Smooth muscle cell (in vitro differentiated cells): ENCODE data around the gene NCOA3. TPM values are rescaled to one million over a fixed set of nuclear protein-coding genes. Genes with fewer than 3 reads are reported as not detected.

ENCODE experiments used
- DNase-seq: peaks from one replicate; lab custom pipeline; 2025; ENCODE audit not compliant: unreplicated experiment; lab: John Stamatoyannopoulos, UW
- H2AFZ ChIP-seq: fragments of 200-600 bp; sonication (generic); 2 replicates; pipeline ENCODE4 v1.6.0; 2016; ENCODE audit warnings: antibody characterized with exemption, low read depth, mild to moderate bottlenecking
- H3F3A ChIP-seq: fragments of 200-600 bp; sonication (generic); 2 replicates; pipeline ENCODE4 v1.6.0; 2017; ENCODE audit warnings: antibody characterized with exemption, low read depth
- H3K27ac ChIP-seq: fragments of 200-600 bp; sonication (generic); 2 replicates; pipeline ENCODE4 v1.5.1; 2016; ENCODE audit warnings: low read depth, mild to moderate bottlenecking
- H3K27me3 ChIP-seq: fragments of 200-600 bp; sonication (generic); 2 replicates; pipeline ENCODE4 v1.6.1; 2016; ENCODE audit warnings: low read depth, mild to moderate bottlenecking
- H3K36me3 ChIP-seq: fragments of 200-600 bp; sonication (generic); 2 replicates; pipeline ENCODE4 v1.5.1; 2016; ENCODE audit warnings: low read depth
- H3K4me1 ChIP-seq: fragments of 200-600 bp; sonication (generic); 2 replicates; pipeline ENCODE4 v1.5.1; 2016; ENCODE audit warnings: low read depth
- H3K4me2 ChIP-seq: fragments of 200-600 bp; sonication (generic); 2 replicates; pipeline ENCODE4 v1.6.0; 2016; ENCODE audit warnings: mild to moderate bottlenecking
- H3K4me3 ChIP-seq: fragments of 200-600 bp; sonication (generic); 2 replicates; pipeline ENCODE4 v1.5.1; 2016; ENCODE audit warnings: mild to moderate bottlenecking
- H3K79me2 ChIP-seq: fragments of 200-600 bp; sonication (generic); 2 replicates; pipeline ENCODE4 v1.6.0; 2016; ENCODE audit warnings: low read depth, mild to moderate bottlenecking
- H3K9ac ChIP-seq: fragments of 200-600 bp; sonication (generic); 2 replicates; pipeline ENCODE4 v1.6.0; 2016; ENCODE audit warnings: low read depth
- H3K9me3 ChIP-seq: fragments of 200-600 bp; sonication (generic); replicated peaks from 2 replicates; pipeline ENCODE4 v1.5.1; 2016; ENCODE audit warnings: low read depth
- H4K20me1 ChIP-seq: fragments of 200-600 bp; sonication (generic); 2 replicates; pipeline ENCODE4 v1.6.0; 2016; ENCODE audit warnings: low read depth
- CTCF ChIP-seq: fragments of 200-600 bp; sonication (generic); IDR thresholded peaks from 2 replicates; pipeline ENCODE4 v1.5.1; 2017; ENCODE audit warnings: borderline replicate concordance, mild to moderate bottlenecking, antibody characterized with exemption; ENCODE audit not compliant: insufficient read depth, poor library complexity, severe bottlenecking
- WGBS: methylation state at CpG from one replicate; pipeline ENCODE4 v1.1.7; 2016; ENCODE audit warnings: low lambda C conversion rate; 5-methylcytosine and 5-hydroxymethylcytosine counted together
- polyA plus RNA-seq: library from polyadenylated mRNA; unstranded; fragments of >200 nt; fragmentation: Nextera tagmentation; extraction: Ambion mirVana; gene quantifications from 2 replicates; pipeline ENCODE4 v1.2.1, GENCODE V29; 2016
- total RNA-seq: library from RNA; depleted of rRNA; stranded (reverse); fragments of >200 nt; gene quantifications from 2 replicates; pipeline ENCODE4 v1.2.3, GENCODE V29; 2014

The NCOA3 gene
- total and polyA plus RNA-seq, 2 experiments from 2014 or later = 6.0 to 28.4 TPM

- peak overlapping the region; percentile 95 for H3K27ac ChIP-seq
- 90% methylated on average over 10 of the region's 10 CpGs for WGBS
- no peak for DNase-seq
- H3K27me3 ChIP-seq = no peaks in the 10 kb centered on the region
- no peaks in the 10 kb centered on the region for H3K79me2 ChIP-seq
- no peak overlapping the region for H3K9ac ChIP-seq
- H3K36me3 ChIP-seq = no peaks in the 10 kb centered on the region
- H3K4me2 ChIP-seq = no peak overlapping the region
- H3K4me1 ChIP-seq = no peaks in the 10 kb centered on the region
- H3K4me3 ChIP-seq = no peak overlapping the region
- H3K9me3 ChIP-seq = no peaks in the 10 kb centered on the region
- TF ChIP-seq CTCF = no peak
- H3F3A ChIP-seq = no peaks in the 10 kb centered on the region
- no peaks in the 10 kb centered on the region for H4K20me1 ChIP-seq
- no peak overlapping the region for H2AFZ ChIP-seq
These were observed 47.2 kb upstream of the NCOA3 start for GRCh38 chr20:47454298-47455132.

- H3K4me3 ChIP-seq = no peak overlapping the region
- no peaks in the 10 kb centered on the region for H4K20me1 ChIP-seq
- H3F3A ChIP-seq = no peaks in the 10 kb centered on the region
- no peak overlapping the region for H3K9ac ChIP-seq
- no peaks in the 10 kb centered on the region for H3K79me2 ChIP-seq
- H3K27ac ChIP-seq = peak overlapping the region; percentile 95
- no peaks in the 10 kb centered on the region for H3K9me3 ChIP-seq
- no peak for TF ChIP-seq CTCF
- no peak overlapping the region for H3K4me2 ChIP-seq
- no peaks in the 10 kb centered on the region for H3K36me3 ChIP-seq
- H3K27me3 ChIP-seq = no peaks in the 10 kb centered on the region
- H3K4me1 ChIP-seq = no peaks in the 10 kb centered on the region
- 69% methylated on average over 7 of the region's 7 CpGs for WGBS
- no peak overlapping the region for H2AFZ ChIP-seq
- no peak for DNase-seq
These were observed 46.3 kb upstream of the NCOA3 start for GRCh38 chr20:47455133-47456040.

GRCh38 chr20:47456041-47456537 lies 45.6 kb upstream of the NCOA3 start:
- Histone ChIP-seq H3K4me2 (no peak overlapping the region), H3K79me2 (no peaks in the 10 kb centered on the region), H3K9ac (no peak overlapping the region), H3K4me1 (no peaks in the 10 kb centered on the region), H3K9me3 (no peaks in the 10 kb centered on the region), H3F3A (no peaks in the 10 kb centered on the region), H3K27me3 (no peaks in the 10 kb centered on the region), H4K20me1 (no peaks in the 10 kb centered on the region), H3K36me3 (no peaks in the 10 kb centered on the region), H3K27ac (no peak overlapping the region), H3K4me3 (no peak overlapping the region), H2AFZ (no peak overlapping the region)
- WGBS = 81% methylated on average over 8 of the region's 8 CpGs
- no peak for DNase-seq
- TF ChIP-seq CTCF = no peak
